D341Med (cell line): ENCODE results near the gene PLXNB3.

ENCODE experiments used
- DNase-seq: peaks from one replicate; pipeline ENCODE4 v3.0.0; 2012; ENCODE audit warnings: low spot score

PLXNB3 gene

GRCh38 chrX:153791104-153791852 lies 27.2 kb downstream of the PLXNB3 start:
- DNase-seq: no peak

GRCh38 chrX:153792368-153792767 lies 28.3 kb downstream of the PLXNB3 start:
- DNase-seq: no peak

GRCh38 chrX:153793291-153793690 lies 29.2 kb downstream of the PLXNB3 start:
- no peak for DNase-seq

- DNase-seq: peak; percentile 96
Observed at GRCh38 chrX:153794018-153794896, 30.2 kb downstream of the PLXNB3 start, which contains the start of the genes IDH3G and SSR4. IDH3G (minus strand) TSS chrX:153794375; CDS start chrX:153794326, 49 bp downstream. SSR4 (plus strand) TSS chrX:153794668; CDS start chrX:153794688, 20 bp downstream.

GRCh38 chrX:153794897-153795816 lies 31.1 kb downstream of the PLXNB3 start:
- DNase-seq: peak; percentile 44

GRCh38 chrX:153797415-153798015 lies 33.5 kb downstream of the PLXNB3 start:
- no peak for DNase-seq

- DNase-seq: no peak
Observed at GRCh38 chrX:153799326-153799725, 35.3 kb downstream of the PLXNB3 start.

GRCh38 chrX:153800177-153800722 lies 36.2 kb downstream of the PLXNB3 start:
- no peak for DNase-seq

- no peak for DNase-seq
Observed at GRCh38 chrX:153800746-153801145, 36.7 kb downstream of the PLXNB3 start.

- DNase-seq: no peak
Observed at GRCh38 chrX:153801669-153802068, 37.6 kb downstream of the PLXNB3 start.

GRCh38 chrX:153802513-153803045 lies 38.5 kb downstream of the PLXNB3 start:
- DNase-seq: no peak

GRCh38 chrX:153803211-153804099 lies 39.4 kb downstream of the PLXNB3 start:
- no peak for DNase-seq

- DNase-seq: no peak
Observed at GRCh38 chrX:153804100-153804595, 40.1 kb downstream of the PLXNB3 start.

- no peak for DNase-seq
Observed at GRCh38 chrX:153804621-153805020, 40.6 kb downstream of the PLXNB3 start.

- DNase-seq: no peak
Observed at GRCh38 chrX:153805436-153805835, 41.4 kb downstream of the PLXNB3 start.

- no peak for DNase-seq
Observed at GRCh38 chrX:153806999-153807575, 43.0 kb downstream of the PLXNB3 start.

- DNase-seq: no peak
Observed at GRCh38 chrX:153807976-153808375, 43.9 kb downstream of the PLXNB3 start.

- no peak for DNase-seq
Observed at GRCh38 chrX:153812220-153812619, 48.2 kb downstream of the PLXNB3 start.

- DNase-seq: no peak
Observed at GRCh38 chrX:153813161-153813560, 49.1 kb downstream of the PLXNB3 start.
